HepG2 (cell line): ENCODE results near the gene AKNA. TPM values are rescaled to one million over a fixed set of nuclear protein-coding genes. Genes with fewer than 3 reads are reported as not detected.

Experiments used
- ATAC-seq: fragments of 200-7000 bp; cut with Tn5 transposase; 3 replicates; pipeline ENCODE4 v1.9.1; 2020; ENCODE audit warnings: mild to moderate bottlenecking, moderate library complexity
- BruUV-seq: library from RNA; stranded (reverse); fragments of 400-500 nt; replicated peaks from 2 replicates; lab custom pipeline; 2021; lab: Mats Ljungman, UMichigan
- CTCF ChIA-PET: fragments of 300-600 bp; formaldehyde crosslinking; extraction: SDS; loops from one replicate; lab custom pipeline; 2021; ENCODE audit warnings: low total read pairs, inconsistent platforms, low intra/inter-chr PET ratio; lab: Yijun Ruan, JAX
- POLR2A ChIA-PET: fragments of 350-600 bp; sonication (Branson Sonifier 250); formaldehyde crosslinking; loops from one replicate; lab custom pipeline; 2020; ENCODE audit warnings: antibody characterized with exemption, inconsistent platforms; lab: Yijun Ruan, JAX
- DNase-seq: peaks from one replicate; pipeline ENCODE4 v3.0.0-alpha.2; 2015; ENCODE audit warnings: low spot score
- FAIRE-seq: peaks from 3 replicates; lab custom pipeline; 2011; peaks lifted over from hg19 to GRCh38; lab: Jason Lieb, UNC
- H2AFZ ChIP-seq: one replicate; pipeline ENCODE4 v1.6.1; 2011; ENCODE audit warnings: low read length, inconsistent platforms
- H3K27ac ChIP-seq: fragments of 300-600 bp; 3 replicates; pipeline ENCODE4 v1.8.0; 2011; ENCODE audit warnings: mixed run types, mild to moderate bottlenecking, mixed read lengths, low read length, inconsistent platforms; ENCODE audit not compliant: insufficient read depth; ENCODE audit errors: extremely low read length
- H3K27me3 ChIP-seq, 2 experiments: fragments of 200-600 bp in 1 of 2; 2 replicates in 1 of 2; 3 replicates in 1 of 2; pipeline versions ENCODE4 v1.6.0 to v1.8.0; 2011; ENCODE audit warnings: low read length in 2 of 2, mild to moderate bottlenecking in 2 of 2, moderate library complexity in 2 of 2, inconsistent platforms in 1 of 2; ENCODE audit not compliant: insufficient read depth in 2 of 2, control insufficient read depth in 1 of 2
- H3K36me3 ChIP-seq, 2 experiments: fragments of 200-600 bp in 1 of 2; replicated peaks in 1 of 2; 2 replicates in 1 of 2; 3 replicates in 1 of 2; pipeline versions ENCODE4 v1.5.1 to v1.8.0; 2011; ENCODE audit warnings: low read length in 2 of 2, inconsistent platforms in 1 of 2; ENCODE audit not compliant: insufficient read depth in 2 of 2, control insufficient read depth in 1 of 2
- H3K4me1 ChIP-seq: 2 replicates; pipeline ENCODE4 v1.5.1; 2012; ENCODE audit warnings: low read length, inconsistent platforms; ENCODE audit not compliant: insufficient read depth
- H3K4me2 ChIP-seq: 2 replicates; pipeline ENCODE4 v1.6.0; 2011; ENCODE audit warnings: low read depth, low read length, inconsistent platforms
- H3K4me3 ChIP-seq, 3 experiments: fragments of 200-600 bp in 1 of 3; sonication (generic), shearing (Covaris generic) in 1 of 3; replicated peaks in 1 of 3; 2 replicates each; pipeline ENCODE4 v1.5.1; 2011 to 2016; ENCODE audit warnings: low read length in 3 of 3, inconsistent platforms in 2 of 3, low read depth in 2 of 3, mild to moderate bottlenecking in 2 of 3, control low read depth in 1 of 3, mixed read lengths in 1 of 3; ENCODE audit not compliant: insufficient read depth in 1 of 3
- H3K79me2 ChIP-seq: one replicate; pipeline ENCODE4 v1.6.1; 2011; ENCODE audit warnings: low read length, inconsistent platforms; ENCODE audit not compliant: insufficient read depth
- H3K9ac ChIP-seq: 2 replicates; pipeline ENCODE4 v1.6.0; 2011; ENCODE audit warnings: mild to moderate bottlenecking, low read depth, low read length, inconsistent platforms; ENCODE audit not compliant: insufficient read depth
- H3K9me3 ChIP-seq: 2 replicates; pipeline ENCODE4 v1.5.1; 2012; ENCODE audit warnings: mild to moderate bottlenecking, low read length
- H4K20me1 ChIP-seq: 2 replicates; pipeline ENCODE4 v1.6.0; 2011; ENCODE audit warnings: inconsistent platforms, mild to moderate bottlenecking, low read length, moderate library complexity; ENCODE audit not compliant: insufficient read depth
- CHD4 ChIP-seq: fragments of 200-600 bp; sonication (generic); IDR thresholded peaks from 2 replicates; pipeline ENCODE4 v1.7.0; 2017; ENCODE audit warnings: mild to moderate bottlenecking, low read length, borderline replicate concordance
- FOXJ3 ChIP-seq: sonication (generic); formaldehyde crosslinking; IDR thresholded peaks from 2 replicates; pipeline ENCODE4 v1.4.0; 2020; ENCODE audit warnings: missing genetic modification reagents, mild to moderate bottlenecking, borderline replicate concordance
- HOXA9 ChIP-seq: sonication (generic); formaldehyde crosslinking; IDR thresholded peaks from 2 replicates; pipeline ENCODE4 v1.8.1; 2022; ENCODE audit warnings: missing genetic modification reagents, mild to moderate bottlenecking, moderate library complexity, borderline replicate concordance
- KAT8 ChIP-seq: IDR thresholded peaks from 2 replicates; pipeline ENCODE4 v1.6.1; 2016; ENCODE audit warnings: missing genetic modification reagents, missing compliant biosample characterization
- NAIF1 ChIP-seq: sonication (generic); formaldehyde crosslinking; IDR thresholded peaks from 2 replicates; pipeline ENCODE4 v1.5.0; 2020; ENCODE audit warnings: mild to moderate bottlenecking, missing genetic modification reagents, borderline replicate concordance
- PHB2 ChIP-seq: fragments of 450-650 bp; IDR thresholded peaks from 2 replicates; pipeline ENCODE4 v1.6.1; 2018; ENCODE audit not compliant: partially characterized antibody
- RELA ChIP-seq: sonication (generic); formaldehyde crosslinking; IDR thresholded peaks from 2 replicates; pipeline ENCODE4 v1.4.0; 2020; ENCODE audit warnings: missing genetic modification reagents
- ZMYM3 ChIP-seq: sonication (generic); formaldehyde crosslinking; IDR thresholded peaks from 2 replicates; pipeline ENCODE4 v1.5.1; 2020; ENCODE audit warnings: mild to moderate bottlenecking, missing genetic modification reagents
- ZNF629 ChIP-seq: sonication (generic); formaldehyde crosslinking; conservative IDR thresholded peaks from 2 replicates; pipeline ENCODE4 v1.5.0; 2020; ENCODE audit warnings: missing genetic modification reagents
- ZNF644 ChIP-seq: IDR thresholded peaks from 2 replicates; pipeline ENCODE4 v1.6.1; 2016; ENCODE audit warnings: low read depth
- ZNF674 ChIP-seq: sonication (generic); formaldehyde crosslinking; IDR thresholded peaks from 2 replicates; pipeline ENCODE4 v1.5.0; 2020; ENCODE audit warnings: low read depth, mild to moderate bottlenecking, missing genetic modification reagents
- WGBS: methylation state at CpG from one replicate; pipeline ENCODE4 v1.1.6; 2017; ENCODE audit warnings: low lambda C conversion rate; 5-methylcytosine and 5-hydroxymethylcytosine counted together
- in situ Hi-C: cut with HindIII; loops from 2 replicates; pipeline ENCODE4 v1.10.0; 2017; ENCODE audit warnings: low pct_unique_long_range_greater_than_20kb; ENCODE audit not compliant: extremely low pct_ligation_motif_present
- intact Hi-C: fragments of 100-400 bp; cut with micrococcal nuclease; formaldehyde crosslinking; loops from one replicate; pipeline ENCODE4 v1.10.0; 2022; ENCODE audit not compliant: unreplicated experiment
- polyA plus RNA-seq, 8 experiments: library from polyadenylated mRNA; depleted of rRNA in 3 of 8; stranded (reverse) in 7 of 8; unstranded in 1 of 8; fragments of >200 nt; fragmentation: Illumina TruSeq in 4 of 8; extraction: Trizol in 4 of 8; gene quantifications; 2 replicates each; pipeline versions ENCODE4 v1.2.1 to v1.2.3, GENCODE V29; 2011 to 2016; ENCODE audit warnings: low read depth in 4 of 8, missing spikeins in 1 of 8, mixed read lengths in 1 of 8; ENCODE audit not compliant: insufficient read depth in 1 of 8
- total RNA-seq, 5 experiments: library from RNA; depleted of rRNA; stranded (reverse); fragments of >200 nt; fragmentation: Illumina TruSeq; extraction: Trizol; gene quantifications; 2 replicates each; pipeline ENCODE4 v1.2.3, GENCODE V29; 2016; ENCODE audit warnings: low read depth in 1 of 5

The AKNA gene
- total and polyA plus RNA-seq, 2 of the 13 experiments (the other 11 are each of a cell fraction or from before 2014, with no cell fraction given): 3.0 to 3.1 TPM

GRCh38 chr9:114390952-114391351 lies 3.2 kb upstream of the AKNA start:
- DNase-seq (no peak), FAIRE-seq (no peak)
- H2AFZ ChIP-seq: no peak overlapping the region
- H3K79me2 ChIP-seq: no peaks in the 10 kb centered on the region
- TF ChIP-seq ZMYM3 (CRISPR knock-in tag) (peak; percentile 23; the same call in 1 of the 2 replicates), RELA (CRISPR knock-in tag) (no peak), KAT8 (CRISPR knock-in tag) (no peak), ZNF674 (no peak), NAIF1 (CRISPR knock-in tag) (no peak), ZNF644 (CRISPR knock-in tag) (no peak), FOXJ3 (CRISPR knock-in tag) (no peak), HOXA9 (CRISPR knock-in tag) (no peak), PHB2 (no peak), ZNF629 (peak; percentile 91), CHD4 (0 out of 2 replicates have a peak, but pooled peaks have one; percentile 53)
- TF ChIP-seq, all 625 proteins: peak for 3
- BruUV-seq: no TSS peak
- intact Hi-C loops (no loop called here), in situ Hi-C loops (no loop called here)
- ChIA-PET CTCF (no interaction called here), POLR2A (interaction anchor here (1.2 kb wide), 1 partner anchor 10 kb away, joined by 3 read pairs; no protein-coding TSS in a partner anchor)
- Histone ChIP-seq H3K4me1 (peaks cover 28% of the 10 kb centered on the region), H3K27ac (no peak overlapping the region), H3K9me3 (no peaks in the 10 kb centered on the region), H3K4me3 (no peak overlapping the region), H3K27me3 (no peaks in the 10 kb centered on the region), H3K9ac (no peak overlapping the region), H3K36me3 (no peaks in the 10 kb centered on the region), H3K4me2 (no peak overlapping the region), H4K20me1 (0 out of 2 replicates have a peak, but pooled peaks cover 5% of the 10 kb centered on the region)
- ATAC-seq: no peak
- WGBS: 92% methylated on average over 2 of the region's 2 CpGs
